NCI-H748 (cell line): Measurements from ENCODE around the gene LDLRAD4.
"Not testable (repeated sequence)": the region's sequence is repeated elsewhere in the genome, so short reads cannot be mapped to it uniquely, and the experiment has no call there.

Source experiments
- DNase-seq: peaks from one replicate; lab custom pipeline; 2025; ENCODE audit not compliant: unreplicated experiment; lab: John Stamatoyannopoulos, UW

LDLRAD4 gene

GRCh38 chr18:13328213-13328612 lies 109.7 kb downstream of the LDLRAD4 start:
- DNase-seq: no peak

- DNase-seq: no peak
These were observed 112.4 kb downstream of the LDLRAD4 start for GRCh38 chr18:13330996-13331395.

- DNase-seq: no peak
These were observed 113.3 kb downstream of the LDLRAD4 start for GRCh38 chr18:13331846-13332245.

GRCh38 chr18:13332874-13333273 lies 114.3 kb downstream of the LDLRAD4 start:
- no peak for DNase-seq

- no peak for DNase-seq
These were observed 117.3 kb downstream of the LDLRAD4 start for GRCh38 chr18:13335903-13336302.

GRCh38 chr18:13336841-13337240 lies 118.3 kb downstream of the LDLRAD4 start:
- no peak for DNase-seq

GRCh38 chr18:13337369-13337768 lies 118.8 kb downstream of the LDLRAD4 start:
- no peak for DNase-seq

- DNase-seq: no peak
These were observed 119.8 kb downstream of the LDLRAD4 start for GRCh38 chr18:13338318-13338717.

GRCh38 chr18:13339653-13340052 lies 121.1 kb downstream of the LDLRAD4 start:
- DNase-seq: no peak

- not testable (repeated sequence) for DNase-seq
These were observed 127.9 kb downstream of the LDLRAD4 start for GRCh38 chr18:13346449-13346848.

- DNase-seq: no peak
These were observed 134.7 kb downstream of the LDLRAD4 start for GRCh38 chr18:13353084-13353823.

GRCh38 chr18:13354402-13354801 lies 135.8 kb downstream of the LDLRAD4 start:
- DNase-seq: no peak

- no peak for DNase-seq
These were observed 137.5 kb downstream of the LDLRAD4 start for GRCh38 chr18:13356032-13356431.

- DNase-seq: no peak
These were observed 138.7 kb downstream of the LDLRAD4 start for GRCh38 chr18:13357289-13357688.

- no peak for DNase-seq
These were observed 140.7 kb downstream of the LDLRAD4 start for GRCh38 chr18:13359210-13359609.

- no peak for DNase-seq
These were observed 142.9 kb downstream of the LDLRAD4 start for GRCh38 chr18:13361431-13361830.

- DNase-seq: no peak
These were observed 143.5 kb downstream of the LDLRAD4 start for GRCh38 chr18:13362051-13362450.

- DNase-seq: no peak
These were observed 144.0 kb downstream of the LDLRAD4 start for GRCh38 chr18:13362607-13363006.

GRCh38 chr18:13363359-13363758 lies 144.8 kb downstream of the LDLRAD4 start:
- DNase-seq: peak; percentile 78

- DNase-seq: no peak
These were observed 146.2 kb downstream of the LDLRAD4 start for GRCh38 chr18:13364721-13365205.

- no peak for DNase-seq
These were observed 147.6 kb downstream of the LDLRAD4 start for GRCh38 chr18:13366131-13366530.

- DNase-seq: no peak
These were observed 148.0 kb downstream of the LDLRAD4 start for GRCh38 chr18:13366541-13366940.
